Measurements from ENCODE around the gene PDZD4. TPM values are rescaled to one million over a fixed set of nuclear protein-coding genes. Genes with fewer than 3 reads are reported as not detected.

The PDZD4 gene
- total and polyA plus RNA-seq, 10 of the 15 experiments (the other 5 are each of a cell fraction or from before 2014, with no cell fraction given), result 0.01 to 0.15 (median 0.04) TPM; not detected in 6

- BruUV-seq (replicated peaks), result no TSS peak
- WGBS (ENCODE audit: insufficient coverage, insufficient replicate concordance, low lambda C conversion rate, missing lambda C conversion rate), result 56% methylated on average over 13 of the region's 13 CpGs
- RAD21 ChIA-PET (ENCODE audit: unreplicated experiment), result interaction anchor here (0.7 kb wide), 1 partner anchor 102 kb away, joined by 4 read pairs; no protein-coding TSS in a partner anchor
These were observed 24.9 kb downstream of the PDZD4 start for GRCh38 chrX:153805436-153805835.

More at GRCh38 chrX:153805436-153805835, 24.9 kb downstream of the PDZD4 start:
- ChIA-PET POLR2A (no interaction called here), SMC1A (ENCODE audit: uncharacterized antibody, unreplicated experiment) (no interaction called here), CTCF (no interaction called here)
- no peaks in the 10 kb centered on the region for H3K4me1 ChIP-seq (ENCODE audit: control insufficient read depth, insufficient read depth, low read length)
- H3K4me2 ChIP-seq (ENCODE audit: control insufficient read depth, insufficient read depth), result no peak overlapping the region
- H3K27me3 ChIP-seq (replicated peaks in 1 of 2; ENCODE audit: control insufficient read depth in 2 of 2, insufficient read depth in 2 of 2, low read length in 1 of 2), result no peaks in the 10 kb centered on the region; a peak in 1 of 4 replicates
- H3K4me3 ChIP-seq, result no peak overlapping the region
- FAIRE-seq (no peak), DNase-seq (ENCODE audit: low read depth, low spot score) (no peak), ATAC-seq (no peak)
- no peak overlapping the region for H3K9ac ChIP-seq (ENCODE audit: control insufficient read depth, insufficient read depth, low read length)
- H3K27ac ChIP-seq (ENCODE audit: control insufficient read depth, insufficient read depth), result no peak overlapping the region
- intact Hi-C loops (cut with micrococcal nuclease; ENCODE audit: unreplicated experiment) (no loop called here), in situ Hi-C loops (cut with MboI) (loop anchor here (25.0 kb wide), 1 partner anchor 618 kb away; the partner anchor contains the start of gene MAGEA1)
- no peaks in the 10 kb centered on the region for H3K36me3 ChIP-seq (ENCODE audit: control insufficient read depth in 2 of 2, insufficient read depth in 2 of 2, low read length in 1 of 2)
- no peaks in the 10 kb centered on the region for H4K20me1 ChIP-seq (ENCODE audit: control insufficient read depth, insufficient read depth)
- no peak overlapping the region for H2AFZ ChIP-seq (ENCODE audit: control insufficient read depth, low read depth, low read length)
- no peak for TF ChIP-seq KAT2A (conservative IDR thresholded peaks at IDR 0.05; ENCODE audit: control insufficient read depth, low read depth, low read length)
- no peak for TF ChIP-seq MAX (IDR thresholded peaks at IDR 0.05; ENCODE audit: low read depth, low read length)
- no peak for TF ChIP-seq PRDM15 (CRISPR knock-in tag; IDR thresholded peaks at IDR 0.05)
- no peak for TF ChIP-seq TCF3 (IDR thresholded peaks at IDR 0.05; ENCODE audit: borderline replicate concordance, insufficient read depth, low read depth, low read length)
- no peak for TF ChIP-seq RCOR1 (conservative IDR thresholded peaks at IDR 0.05; ENCODE audit: low read depth, low read length)
- no peak for TF ChIP-seq RELA (IDR thresholded peaks at IDR 0.05; ENCODE audit: borderline replicate concordance, partially characterized antibody)
- no peak for TF ChIP-seq BRCA1 (IDR thresholded peaks at IDR 0.05; ENCODE audit: low read depth, low read length)
- TF ChIP-seq ATF3 (IDR thresholded peaks at IDR 0.05; ENCODE audit: borderline replicate concordance, extremely low read depth, low read depth, low read length), result no peak
- TF ChIP-seq ETV6 (conservative IDR thresholded peaks at IDR 0.05 in 1 of 2, IDR thresholded peaks at IDR 0.05 in 1 of 2; ENCODE audit: borderline replicate concordance in 1 of 2, low read depth in 1 of 2), result no peak
- H3K9me3 ChIP-seq (replicated peaks; ENCODE audit: control insufficient read depth, insufficient read depth, low read length), result no peaks in the 10 kb centered on the region; the same call in 2 of the 3 replicates
- H3K79me2 ChIP-seq (ENCODE audit: control insufficient read depth, insufficient read depth, low read length), result no peaks in the 10 kb centered on the region

Data from GM12878 (cell line).